SU-DHL-6 (cell line): Measurements from ENCODE around the gene SULF2.

Experiments
- CTCF ChIP-seq: fragments of 200-600 bp; sonication (generic); IDR thresholded peaks from one replicate; pipeline ENCODE4 v1.5.1; 2017; ENCODE audit warnings: antibody characterized with exemption, mild to moderate bottlenecking, low read length, moderate library complexity; ENCODE audit not compliant: insufficient read depth, poor library complexity, severe bottlenecking
- EZH2phosphoT487 ChIP-seq: fragments of 200-600 bp; sonication (generic), shearing (Covaris generic); conservative IDR thresholded peaks from 2 replicates; pipeline ENCODE4 v1.6.1; 2018; ENCODE audit warnings: mild to moderate bottlenecking, antibody characterized with exemption, low read length, moderate library complexity, mixed read lengths

- TF ChIP-seq CTCF (no peak), EZH2phosphoT487 (no peak)
These were observed 85.5 kb downstream of the SULF2 start for GRCh38 chr20:47699818-47700217.
